GM18507 (cell line): ENCODE results near the gene IL17C.
"Not testable (repeated sequence)": the region's sequence is repeated elsewhere in the genome, so short reads cannot be mapped to it uniquely, and the experiment has no call there.

Source experiments
- DNase-seq: peaks from one replicate; pipeline ENCODE4 v3.0.0; 2011; ENCODE audit warnings: low read depth; ENCODE audit not compliant: insufficient read length; ENCODE audit errors: extremely low spot score
- FAIRE-seq: peaks from 2 replicates; lab custom pipeline; 2011; peaks lifted over from hg19 to GRCh38; lab: Jason Lieb, UNC

The IL17C gene

GRCh38 chr16:88606148-88606757, 32.1 kb upstream of the IL17C start:
- FAIRE-seq (no peak), DNase-seq (no peak)

DNA sequence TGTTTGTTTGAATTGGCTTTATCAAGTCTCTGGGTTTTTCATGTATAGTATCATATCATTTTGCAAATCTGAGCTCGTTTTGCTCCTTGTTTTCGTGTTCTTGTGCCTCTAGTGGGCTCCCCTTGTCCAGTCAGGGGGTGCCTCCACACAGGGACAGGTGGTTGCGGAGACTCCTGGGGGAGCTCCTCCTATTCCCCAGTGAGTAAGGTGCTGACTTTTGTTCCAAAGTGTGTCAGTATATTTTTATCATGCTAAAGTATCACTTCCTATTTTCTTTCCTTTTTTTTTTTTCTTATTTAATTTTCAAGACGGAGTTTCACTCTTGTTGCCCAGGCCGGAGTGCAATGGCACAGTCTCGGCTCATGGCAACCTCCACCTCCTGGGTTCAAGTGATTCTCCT, 30.3 kb upstream of the IL17C start:
- FAIRE-seq, result no peak
- DNase-seq, result no peak

GRCh38 chr16:88609426-88609825, 28.9 kb upstream of the IL17C start:
- not testable (repeated sequence) for FAIRE-seq, DNase-seq

- no peak for FAIRE-seq
- no peak for DNase-seq
Measured at GRCh38 chr16:88610080-88610479, 28.3 kb upstream of the IL17C start.

DNA sequence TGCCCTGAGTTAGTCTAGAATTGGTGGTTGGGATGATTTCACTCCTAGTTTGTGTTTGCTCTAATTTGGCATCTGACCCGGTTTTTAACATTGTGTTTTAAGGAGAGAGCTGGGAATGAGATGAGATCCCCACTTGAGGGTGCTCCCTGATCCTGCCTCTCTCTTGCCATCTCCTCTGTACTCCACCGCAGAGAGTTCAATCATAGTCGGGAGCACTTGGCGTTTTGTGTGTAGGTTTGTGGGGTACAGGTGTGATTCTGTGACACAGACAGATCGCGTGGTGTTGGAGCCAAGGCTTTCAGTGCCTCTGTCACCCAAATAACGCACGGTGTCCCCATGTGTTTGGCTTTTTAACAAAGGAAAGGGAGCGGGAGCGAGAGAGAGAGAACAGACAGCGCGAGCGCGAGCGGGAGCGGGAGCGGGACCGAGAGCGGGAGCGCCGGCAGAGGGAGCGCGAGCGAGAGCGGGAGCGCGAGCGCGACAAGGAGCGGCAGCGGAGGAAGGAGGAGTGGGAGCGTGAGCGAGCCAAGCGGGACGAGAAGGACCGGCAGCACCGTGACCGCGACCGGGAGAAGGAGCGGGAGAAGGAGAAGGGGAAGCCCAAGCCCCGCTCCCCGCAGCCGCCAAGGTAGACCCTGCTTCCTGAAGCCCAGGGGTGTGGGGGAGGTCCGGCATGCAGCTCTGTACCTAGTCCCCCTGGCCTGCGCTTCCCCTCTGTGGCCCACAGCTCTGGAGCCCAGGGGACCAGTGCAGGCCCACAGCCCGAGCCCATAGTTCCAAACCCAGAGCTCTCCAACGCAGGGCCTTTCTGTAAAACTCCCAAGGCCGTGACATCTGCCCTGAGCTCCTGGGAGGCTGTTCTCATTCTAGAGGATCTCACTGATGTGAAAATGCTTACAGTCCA, 27.2 kb upstream of the IL17C start:
- FAIRE-seq (no peak), DNase-seq (no peak)

DNA sequence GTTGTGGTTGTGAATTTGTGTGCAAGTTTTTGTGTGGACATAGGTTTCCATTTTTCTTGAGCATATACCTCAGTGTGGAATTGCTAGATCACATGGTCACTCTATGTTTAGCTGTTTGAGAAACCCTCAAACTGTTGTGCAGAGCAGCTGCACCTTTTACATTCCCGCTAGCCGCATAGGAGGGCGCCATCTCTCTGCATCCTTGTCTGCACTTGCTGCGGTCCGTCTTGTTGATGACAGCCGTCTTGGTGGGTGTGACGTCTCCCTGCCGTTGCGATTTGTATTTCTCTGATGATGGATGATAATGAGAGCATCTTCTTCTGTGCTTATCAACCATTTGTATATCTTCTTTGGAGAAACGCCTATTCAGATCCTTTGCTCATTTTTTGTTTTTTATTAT, 25.1 kb upstream of the IL17C start:
- DNase-seq (no peak), FAIRE-seq (no peak)

- DNase-seq (no peak), FAIRE-seq (no peak)
Measured at GRCh38 chr16:88613911-88614817, 24.2 kb upstream of the IL17C start.

GRCh38 chr16:88614818-88615580, 23.4 kb upstream of the IL17C start:
- no peak for FAIRE-seq

GRCh38 chr16:88616320-88616719, 22.1 kb upstream of the IL17C start:
- no peak for FAIRE-seq
- DNase-seq, result no peak

More at GRCh38 chr16:88614818-88615580, 23.4 kb upstream of the IL17C start:
- DNase-seq, result no peak

DNA sequence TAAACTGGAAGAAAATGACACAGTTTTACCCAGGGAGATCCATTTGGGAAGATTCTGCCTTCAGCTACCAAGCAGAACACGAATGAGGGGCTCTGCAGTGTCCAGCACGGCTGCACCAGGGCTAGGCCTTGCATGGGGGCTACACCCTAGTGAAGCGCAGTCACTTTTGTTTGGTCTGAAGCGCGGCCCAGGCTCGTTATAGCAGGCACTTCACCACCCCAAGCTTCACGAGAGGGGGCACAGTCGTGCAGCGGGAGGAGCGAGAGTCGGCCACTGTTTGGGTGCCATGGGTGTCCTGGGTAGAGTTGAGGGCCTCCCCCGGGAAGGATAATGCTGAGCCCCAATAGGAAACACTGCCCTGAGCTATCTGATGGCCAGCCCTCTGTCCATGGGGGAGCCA, 21.6 kb upstream of the IL17C start:
- DNase-seq, result no peak
- FAIRE-seq, result no peak

DNA sequence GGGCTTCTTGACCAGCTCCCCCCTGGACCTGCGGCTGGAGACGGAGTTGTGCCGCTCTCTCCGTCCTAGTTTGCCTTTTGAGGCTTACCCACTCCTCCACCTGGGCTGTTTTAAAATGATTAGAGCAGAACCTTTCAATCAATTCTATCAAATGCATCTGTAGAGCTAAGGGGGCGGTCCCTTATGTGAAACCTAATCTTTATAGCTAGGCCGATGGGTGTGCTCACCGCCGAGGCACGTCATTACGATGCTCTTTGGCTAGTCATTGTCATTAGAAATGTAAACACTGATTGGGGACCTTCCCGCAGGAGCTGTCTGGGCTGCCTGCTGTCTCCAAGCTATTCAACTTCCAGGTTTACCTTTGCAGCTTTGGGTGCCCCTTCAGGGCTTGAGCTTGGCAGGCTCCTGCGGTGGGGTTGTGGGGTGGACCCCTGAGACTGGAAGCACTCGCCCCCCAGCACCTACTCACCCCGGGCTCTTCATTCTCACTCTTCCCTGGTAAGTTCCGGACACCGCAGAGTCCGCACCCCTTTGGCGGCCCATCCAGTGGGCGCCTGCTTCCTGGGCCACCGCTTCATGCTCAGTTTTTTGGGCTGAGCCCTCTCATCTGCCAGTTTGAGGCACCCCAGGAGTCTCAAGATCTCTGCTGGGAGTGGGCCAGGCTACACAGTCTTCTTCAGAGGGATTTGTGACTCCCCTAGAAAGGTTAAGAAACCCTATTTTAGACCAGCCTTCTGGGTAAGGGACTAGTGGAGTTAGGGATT, 20.9 kb upstream of the IL17C start:
- no peak for FAIRE-seq

DNA sequence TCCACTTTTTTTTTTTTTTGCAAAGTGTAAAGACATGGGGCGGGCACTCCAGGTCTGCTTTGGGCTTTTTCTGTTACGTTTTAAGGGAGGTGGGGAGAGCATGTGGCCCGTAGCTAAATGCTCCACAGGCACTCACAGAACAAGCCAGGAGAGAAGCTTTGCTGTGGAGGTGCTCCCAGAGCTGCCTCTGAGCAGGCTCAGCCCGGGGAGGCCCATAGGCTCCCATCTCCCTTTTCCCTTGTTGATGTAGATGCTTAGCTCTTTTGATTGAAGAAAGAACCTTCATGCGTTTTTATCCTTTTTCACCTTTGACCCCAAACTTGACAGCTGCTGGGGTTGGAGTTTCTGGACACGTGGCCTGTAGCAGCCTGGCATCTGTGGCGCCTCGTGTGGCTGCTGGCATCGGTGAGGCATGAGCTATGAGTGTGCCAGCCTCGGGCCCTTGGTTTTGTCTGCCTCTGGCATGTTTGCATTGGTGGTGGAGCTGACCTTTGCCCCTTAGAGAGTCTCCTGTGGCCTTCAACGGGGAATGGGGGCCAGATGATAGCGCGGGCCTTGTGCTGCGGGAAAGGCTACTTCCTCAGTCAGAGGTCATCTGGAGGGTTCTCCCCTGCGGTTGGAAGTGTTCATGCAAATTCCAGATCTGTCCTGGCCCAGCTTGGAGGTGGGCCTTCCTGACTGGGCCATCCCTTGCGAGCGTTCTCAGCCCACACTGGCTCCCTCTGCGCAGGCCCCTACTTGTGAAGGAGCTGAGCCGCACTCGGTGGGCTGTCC, 20.0 kb upstream of the IL17C start:
- DNase-seq, result no peak
- FAIRE-seq, result no peak

More for the DNA sequence above, 20.9 kb upstream of the IL17C start:
- DNase-seq, result no peak

DNA sequence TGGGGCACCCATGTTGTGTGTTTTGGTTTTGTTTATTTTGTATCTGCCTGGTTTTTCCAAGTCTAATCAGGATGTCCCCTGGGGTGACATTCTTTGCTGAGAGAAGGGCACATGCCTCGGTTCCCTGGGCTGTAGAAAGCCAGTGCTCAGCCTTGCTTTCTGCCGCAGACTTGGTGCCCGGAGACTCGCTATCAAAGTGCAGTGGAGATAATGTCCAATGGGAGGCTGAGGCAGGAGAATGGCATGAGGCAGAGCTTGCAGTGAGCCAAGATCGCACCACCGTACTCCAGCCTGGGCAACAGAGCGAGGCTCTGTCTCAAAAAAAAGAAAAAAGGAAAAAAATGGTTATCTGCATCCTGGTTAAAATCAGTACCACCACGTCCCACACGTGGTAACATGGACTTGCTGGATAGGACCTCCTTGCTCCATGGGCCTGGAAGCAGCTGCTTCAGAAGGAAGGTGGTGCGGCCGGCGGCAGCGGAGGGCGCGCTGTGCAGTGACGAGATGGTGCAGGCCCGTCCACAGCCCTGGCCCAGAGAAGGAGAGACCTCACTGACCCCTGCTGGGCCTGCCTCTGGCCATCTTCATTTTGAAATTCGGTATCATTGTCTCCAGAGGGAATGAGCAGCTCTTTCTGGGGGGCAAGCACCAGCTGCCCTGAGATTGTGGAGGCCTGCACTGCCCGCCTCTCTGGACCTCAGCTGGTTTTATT, 19.3 kb upstream of the IL17C start:
- FAIRE-seq, result no peak
- DNase-seq, result no peak

- DNase-seq, result no peak
- FAIRE-seq, result no peak
Measured at GRCh38 chr16:88619859-88620815, 18.2 kb upstream of the IL17C start.

- DNase-seq (no peak), FAIRE-seq (no peak)
Measured at GRCh38 chr16:88622125-88622524, 16.2 kb upstream of the IL17C start.

GRCh38 chr16:88622866-88623265, 15.5 kb upstream of the IL17C start:
- no peak for DNase-seq
- no peak for FAIRE-seq
